ENCODE data around the gene NOP58.
"Not testable (repeated sequence)": the region's sequence is repeated elsewhere in the genome, so short reads cannot be mapped to it uniquely, and the experiment has no call there.

NOP58 gene

DNA sequence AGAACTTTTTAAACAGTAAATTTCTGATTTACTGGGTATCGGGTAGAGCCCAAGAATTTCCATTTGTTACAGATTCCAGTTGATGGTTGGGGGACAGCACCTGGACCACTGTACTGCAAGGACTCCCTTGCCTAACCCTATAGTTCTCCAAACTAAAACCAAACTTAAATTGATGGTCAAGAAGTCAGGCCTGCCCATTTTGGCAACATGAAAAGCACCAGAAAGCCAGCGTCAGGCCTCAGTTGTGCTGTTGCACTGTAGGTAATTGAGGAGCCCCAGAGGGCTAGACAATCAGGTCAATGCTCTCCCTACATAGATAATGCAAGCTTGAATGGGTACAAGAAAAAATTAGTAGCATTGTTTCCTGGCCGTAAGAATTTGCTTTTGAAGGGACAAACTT is 40.5 kb downstream of the NOP58 start:
- no peak for DNase-seq (ENCODE audit: low read depth)

DNA sequence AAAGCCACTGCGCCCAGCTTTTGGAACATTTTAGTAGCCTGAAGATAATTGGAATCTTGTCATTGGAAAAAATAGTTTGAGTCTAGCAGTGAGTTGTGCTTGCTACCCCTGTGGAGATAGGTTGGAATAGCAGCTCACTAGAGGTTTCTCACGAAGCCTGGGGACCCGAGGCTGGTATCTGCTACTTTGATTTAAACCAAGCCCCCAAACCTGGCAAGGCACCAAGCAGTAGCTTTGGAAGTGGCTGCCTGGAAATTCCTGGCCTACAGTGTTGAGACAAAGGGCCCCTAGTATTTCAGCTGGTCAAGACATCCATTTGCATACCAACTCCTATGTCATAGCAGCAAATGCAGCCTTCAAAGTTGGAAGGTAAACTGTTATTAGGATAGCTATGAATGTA is 42.1 kb downstream of the NOP58 start:
- no peak for DNase-seq (ENCODE audit: low read depth)

DNA sequence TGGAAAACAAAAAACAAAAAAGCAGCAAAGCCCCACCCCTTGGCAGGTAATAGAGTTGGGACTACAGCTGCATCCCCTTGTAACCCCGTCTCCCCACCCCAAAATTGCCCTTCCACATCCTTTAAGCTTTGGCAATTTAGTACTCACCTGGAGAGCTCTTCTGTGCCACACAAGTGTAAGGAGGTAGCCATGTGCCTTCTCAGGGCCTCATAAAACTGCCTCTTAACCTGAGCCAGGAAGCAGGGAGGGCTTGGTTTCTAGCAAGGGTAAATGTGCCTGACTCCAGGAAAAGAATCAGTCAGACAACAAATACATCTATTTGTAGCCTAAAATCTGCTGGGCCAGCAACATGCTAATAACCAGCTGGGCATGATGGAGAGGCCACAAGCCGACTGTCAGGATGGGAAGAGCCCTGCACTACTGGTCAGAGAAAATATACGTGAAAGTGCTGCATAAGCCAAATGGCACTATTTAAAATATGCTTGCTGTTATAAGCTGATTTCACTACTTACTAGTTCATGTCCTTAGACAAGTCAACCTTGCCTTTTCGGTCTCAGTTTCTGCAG is 46.3 kb downstream of the NOP58 start:
- no peak for DNase-seq (ENCODE audit: low read depth)

DNA sequence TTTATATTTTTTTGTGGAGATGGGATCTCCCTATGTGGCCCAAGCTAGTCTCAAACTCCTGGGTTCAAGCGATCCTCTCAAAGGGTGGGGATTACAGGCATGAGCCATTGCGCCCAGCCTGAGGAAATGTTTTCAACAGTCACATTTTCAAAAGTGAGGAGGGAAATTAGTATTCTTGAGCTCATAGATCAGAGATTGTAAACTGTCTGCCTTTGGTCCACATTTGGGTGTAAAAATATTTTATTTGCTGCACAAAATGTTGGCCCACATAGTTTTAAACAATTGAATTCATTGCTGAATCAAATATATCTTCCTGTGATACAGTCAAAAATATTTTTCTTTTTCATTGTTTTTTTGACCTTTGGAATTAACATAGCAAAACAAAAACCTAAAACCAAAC is 48.6 kb downstream of the NOP58 start:
- no peak for DNase-seq (ENCODE audit: low read depth)

DNA sequence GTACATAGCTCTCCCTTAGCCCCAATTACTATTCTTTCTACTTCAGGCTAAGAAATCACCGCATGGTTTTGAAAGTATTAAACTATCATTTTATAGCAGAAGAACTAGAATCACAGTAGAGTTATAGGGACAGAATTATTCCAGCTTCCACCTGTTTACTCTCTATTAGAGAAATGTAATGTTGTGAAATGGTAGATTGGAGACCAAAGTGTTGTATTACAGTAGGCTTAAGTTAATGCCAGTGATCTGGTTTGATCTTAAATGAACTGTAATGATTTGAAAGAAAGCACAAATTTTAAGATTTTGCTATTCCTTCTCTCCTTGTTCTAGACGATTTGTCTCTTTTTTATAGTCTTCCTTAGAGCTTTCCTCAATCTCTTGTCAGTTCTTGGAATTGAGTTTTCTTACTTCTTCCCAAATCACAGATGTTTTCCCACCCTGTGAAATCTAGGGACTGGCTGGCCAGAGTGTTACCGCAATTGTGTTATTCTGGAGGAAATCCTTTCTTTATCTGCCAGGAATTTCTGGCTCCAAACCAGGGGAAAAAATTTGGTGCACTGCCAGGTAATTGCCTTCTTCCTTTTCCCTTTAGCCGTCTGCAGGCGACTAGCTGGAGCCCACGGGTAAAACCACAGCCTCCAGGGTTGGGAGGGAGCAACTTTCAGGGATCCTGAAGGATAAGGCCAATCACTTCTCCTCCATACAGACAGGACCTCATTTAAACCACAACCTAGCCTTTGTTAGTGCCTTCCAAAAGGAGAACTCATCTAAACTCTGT is 51.7 kb downstream of the NOP58 start:
- DNase-seq (ENCODE audit: low read depth), result no peak

DNA sequence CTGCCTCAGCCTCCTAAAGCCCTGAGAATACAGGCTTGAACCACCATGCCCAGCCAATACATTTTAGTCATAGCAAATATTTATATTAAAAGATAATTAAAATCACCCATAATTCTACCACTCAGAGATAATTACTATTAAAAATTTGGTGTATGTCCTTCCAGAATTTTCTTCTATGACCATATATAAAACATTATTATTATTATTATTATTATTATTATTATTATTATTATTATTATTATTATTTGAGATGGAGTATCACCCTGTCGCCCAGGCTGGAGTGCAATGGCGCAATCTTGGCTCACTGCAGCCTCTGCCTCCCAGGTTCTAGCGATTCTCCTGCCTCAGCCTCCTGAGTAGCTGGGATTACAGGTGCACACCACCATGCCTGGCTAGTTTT is 54.8 kb downstream of the NOP58 start:
- not testable (repeated sequence) for DNase-seq (ENCODE audit: low read depth)

DNA sequence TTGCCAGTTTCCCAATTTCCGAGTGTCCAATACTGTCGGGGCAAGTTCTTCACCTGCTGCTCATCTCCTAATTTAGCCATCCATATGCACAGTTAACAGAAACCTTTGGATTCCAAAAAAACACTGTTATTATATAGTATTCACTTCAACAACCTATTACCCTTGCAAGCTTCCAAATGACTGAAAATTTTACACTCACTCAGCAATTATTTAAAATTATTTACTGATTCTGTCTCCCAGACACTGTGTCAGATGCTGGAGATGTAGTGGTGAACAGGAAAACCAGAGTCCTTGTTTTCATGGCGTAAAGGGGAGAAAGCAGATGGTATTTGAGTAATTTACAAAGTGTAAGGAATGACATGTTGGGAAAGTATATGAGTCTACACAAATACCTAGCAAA is 56.9 kb downstream of the NOP58 start:
- DNase-seq (ENCODE audit: low read depth), result no peak

DNA sequence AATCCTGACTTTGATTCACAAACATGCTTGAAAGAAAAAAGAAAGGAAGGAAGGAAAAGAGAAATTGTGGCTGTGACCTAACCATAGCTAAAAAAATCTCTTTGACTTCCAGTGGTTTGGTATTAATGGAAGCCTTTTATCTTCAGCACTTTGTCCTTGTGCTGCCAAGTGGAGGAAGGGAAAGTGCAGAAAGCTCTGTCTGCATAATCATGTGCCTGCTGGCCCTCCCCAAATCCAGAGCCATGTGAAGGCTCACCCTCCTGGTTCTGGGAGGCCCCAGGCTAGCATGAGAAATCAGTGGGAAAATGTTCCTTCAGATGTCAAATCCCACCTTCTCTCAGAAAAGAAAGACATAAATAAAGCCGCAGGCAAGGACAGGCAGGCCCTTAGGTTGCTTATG is 62.3 kb downstream of the NOP58 start:
- no peak for DNase-seq (ENCODE audit: low read depth)

DNA sequence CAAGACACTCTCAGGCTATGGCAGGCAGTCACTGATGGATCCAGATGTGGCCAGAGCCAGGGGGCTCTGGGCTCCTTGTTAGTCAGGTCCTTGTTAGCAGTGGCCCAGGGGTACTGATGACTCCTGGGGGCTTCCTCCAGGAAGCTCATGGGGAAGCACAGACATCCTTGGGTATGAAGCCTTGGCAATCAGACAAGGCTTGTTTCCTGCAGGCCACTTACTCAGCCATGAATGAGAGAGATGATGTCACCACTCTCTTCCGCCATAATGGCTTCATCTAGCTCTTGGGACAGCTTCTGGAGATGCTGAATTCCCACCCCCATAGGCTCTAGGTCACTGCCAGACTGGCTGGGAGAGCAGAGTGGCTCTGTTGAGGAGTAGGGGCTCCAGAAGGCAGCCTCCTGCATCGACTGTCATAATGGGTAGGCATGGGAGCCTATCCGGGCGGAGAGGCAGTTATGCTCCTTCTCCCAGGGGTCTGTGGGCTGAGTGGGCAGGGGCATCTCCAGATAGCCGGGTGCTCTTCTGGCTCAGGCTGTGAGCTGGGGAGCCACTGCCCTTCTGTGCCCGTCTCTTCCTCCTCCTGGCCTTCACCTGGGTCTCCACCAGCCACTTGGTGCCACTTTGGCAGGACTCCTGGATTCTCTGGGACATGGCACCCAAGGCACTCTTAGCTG is 70.4 kb downstream of the NOP58 start:
- no peak for DNase-seq (ENCODE audit: low read depth)

DNA sequence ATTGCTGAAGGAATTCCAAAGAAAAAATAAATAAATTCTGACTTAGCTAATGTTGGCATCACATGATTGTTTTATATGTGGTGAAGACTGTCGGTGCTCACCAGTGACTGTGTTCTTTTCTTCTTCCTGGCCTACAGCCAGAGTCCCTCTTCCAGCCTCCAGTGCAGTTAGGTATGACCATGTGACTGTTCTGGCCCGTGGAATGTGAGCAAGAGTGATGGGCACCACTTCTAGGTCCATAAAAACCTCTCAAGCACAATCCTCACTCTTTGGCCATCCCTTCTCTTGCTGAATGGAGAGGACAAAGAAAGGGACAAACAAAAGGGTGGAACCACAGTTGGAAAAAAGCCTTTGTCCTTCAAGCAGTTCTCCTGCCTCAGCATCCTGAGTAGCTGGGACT is 71.6 kb downstream of the NOP58 start:
- no peak for DNase-seq (ENCODE audit: low read depth)

DNA sequence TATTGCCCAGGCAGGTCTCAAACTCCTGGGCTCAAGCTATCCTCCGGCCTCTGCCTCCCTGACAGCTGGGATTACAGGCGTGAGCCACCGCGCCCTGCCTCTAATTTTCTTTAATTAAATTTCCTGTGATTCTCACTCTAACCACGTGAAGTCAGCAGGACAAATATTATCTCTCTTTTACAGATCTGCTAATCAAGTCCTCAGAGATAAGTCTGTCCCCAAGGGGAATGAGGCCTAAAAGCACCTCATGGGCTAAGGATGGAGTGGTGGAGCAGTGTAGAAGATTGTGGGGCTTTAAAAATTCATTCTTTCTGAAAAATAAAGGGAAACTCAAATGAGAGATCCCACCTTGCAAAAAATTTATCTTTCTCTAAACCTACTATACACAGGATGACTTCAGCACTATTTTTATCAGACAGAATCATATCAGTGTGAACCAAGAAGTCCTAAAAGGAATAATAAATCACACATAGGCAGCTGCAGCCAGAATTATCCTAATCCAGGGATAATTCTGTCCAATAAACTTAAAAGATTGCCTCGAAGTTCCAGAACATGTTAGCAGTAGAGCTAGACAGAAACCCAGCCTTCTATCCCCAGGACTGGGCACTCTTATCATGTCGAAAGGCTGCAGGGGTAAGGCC is 72.3 kb downstream of the NOP58 start:
- no peak for DNase-seq (ENCODE audit: low read depth)

DNA sequence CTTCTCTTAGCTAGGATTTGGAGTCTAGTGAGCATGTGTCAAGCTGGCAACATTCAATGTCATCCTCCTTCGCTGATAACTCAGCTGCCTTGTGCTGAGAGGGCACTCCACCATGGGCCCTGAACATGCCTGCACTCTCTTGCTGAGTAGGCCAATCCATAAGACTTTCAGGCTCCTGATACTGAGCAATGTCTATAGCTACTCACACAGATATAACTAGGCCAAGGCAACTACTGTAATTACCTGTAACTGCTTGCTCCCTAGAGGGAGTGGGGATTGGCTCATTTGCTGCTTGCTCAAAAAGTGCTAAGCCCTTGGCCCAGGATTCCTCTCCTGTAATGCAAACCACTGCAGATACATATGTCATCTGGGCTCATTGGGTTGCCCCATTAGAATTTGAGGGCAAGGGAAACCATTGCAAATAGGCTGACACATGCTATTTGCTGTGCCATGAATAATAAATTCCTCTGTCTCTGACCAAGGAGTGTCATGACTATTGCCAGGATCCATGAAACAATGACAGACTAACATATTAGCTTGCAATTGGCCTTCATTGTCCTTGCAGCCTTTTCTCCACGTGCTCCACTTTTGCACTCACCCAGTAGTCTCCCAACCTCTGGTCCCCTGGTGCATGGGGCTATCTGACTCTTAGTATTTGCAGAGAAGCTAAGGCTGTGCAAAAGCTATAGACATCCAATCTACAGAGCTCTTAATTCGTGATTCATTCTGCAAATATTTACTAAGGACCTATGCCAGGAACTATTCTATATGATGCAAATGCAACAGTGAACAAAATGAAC is 73.7 kb downstream of the NOP58 start:
- no peak for DNase-seq (ENCODE audit: low read depth)

DNA sequence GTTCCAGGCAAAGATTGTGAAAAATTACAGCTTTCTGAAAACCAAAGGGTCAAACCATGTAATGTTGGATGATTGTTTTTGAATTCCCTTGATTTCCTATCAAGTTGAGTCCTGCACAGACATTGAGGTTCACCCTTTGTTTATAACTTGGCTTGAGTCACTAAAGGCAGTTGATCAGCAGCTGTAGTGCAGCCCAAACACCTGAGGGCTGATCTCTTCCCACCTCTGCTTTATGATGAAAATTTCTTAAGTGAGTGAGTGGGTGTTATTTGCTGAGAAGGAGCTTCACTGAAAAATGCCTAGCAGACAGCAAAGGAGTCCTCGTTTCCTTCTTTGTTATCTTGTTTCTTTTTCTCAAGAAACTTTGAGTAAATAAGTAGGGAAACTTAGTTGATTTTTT is 78.6 kb downstream of the NOP58 start:
- no peak for DNase-seq (ENCODE audit: low read depth)

DNA sequence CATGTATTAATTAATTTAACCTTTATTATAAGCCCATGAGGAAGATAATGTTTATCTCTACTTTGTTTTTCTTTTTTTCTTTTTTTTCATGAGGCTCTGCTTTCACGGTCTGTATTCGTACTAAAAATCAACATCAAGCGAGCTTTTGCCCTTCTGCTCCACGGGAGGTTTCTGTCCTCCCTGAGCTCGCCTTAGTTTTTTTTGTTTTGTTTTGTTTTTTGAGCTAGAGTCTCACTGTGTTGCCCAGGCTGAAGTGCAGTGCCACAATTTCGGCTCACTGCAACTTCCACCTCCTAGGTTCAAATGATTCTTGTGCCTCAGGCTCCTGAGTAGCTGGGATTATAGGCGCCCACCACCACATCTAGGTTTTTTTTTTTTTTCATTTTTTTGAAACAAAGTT is 80.6 kb downstream of the NOP58 start:
- DNase-seq (ENCODE audit: low read depth), result no peak
